NCI-H2107 treated with DMSO at 0.1 percent for 48 hours (cell line): ENCODE measurements around the gene TRIM74.
"Not testable (repeated sequence)": the region's sequence is repeated elsewhere in the genome, so short reads cannot be mapped to it uniquely, and the experiment has no call there.

Experiments
- DNase-seq: peaks from one replicate; lab custom pipeline; 2025; ENCODE audit not compliant: unreplicated experiment; lab: John Stamatoyannopoulos, UW

The TRIM74 gene

GRCh38 chr7:72960029-72960428 lies 9.2 kb downstream of the TRIM74 start:
- not testable (repeated sequence) for DNase-seq

DNA sequence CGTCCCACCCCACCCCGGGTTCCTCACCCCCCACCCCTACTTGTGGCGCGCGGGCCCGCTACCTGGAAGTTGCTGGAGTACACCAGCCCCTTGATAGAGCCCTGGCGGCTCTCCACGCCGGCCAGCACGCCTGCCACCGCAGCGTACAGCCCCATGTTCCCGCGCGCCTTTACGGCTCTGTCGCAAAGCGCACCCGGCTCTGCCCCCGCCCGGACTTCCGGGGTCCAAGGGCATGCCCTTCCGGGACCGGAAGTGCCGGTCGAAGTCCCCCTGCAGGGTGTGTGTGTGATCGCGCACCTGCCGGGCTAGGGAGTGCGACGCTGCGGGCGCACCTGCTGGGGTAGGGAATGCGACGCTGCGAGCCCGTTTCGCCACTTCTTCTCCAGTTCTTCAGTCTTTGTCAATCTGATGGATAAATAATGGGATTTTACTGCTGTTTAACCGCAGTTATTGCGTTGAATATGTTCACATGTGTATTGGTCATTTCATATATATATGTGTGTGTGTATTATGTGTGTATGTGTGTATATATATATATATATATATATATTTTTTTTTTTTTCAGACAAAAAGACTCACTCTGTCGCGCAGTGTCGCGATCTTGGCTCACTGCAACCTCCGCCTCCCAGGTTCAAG lies 14.6 kb downstream of the TRIM74 start:
- DNase-seq, result not testable (repeated sequence)

- DNase-seq, result not testable (repeated sequence)
These were observed 15.2 kb downstream of the TRIM74 start for GRCh38 chr7:72953901-72954562.

DNA sequence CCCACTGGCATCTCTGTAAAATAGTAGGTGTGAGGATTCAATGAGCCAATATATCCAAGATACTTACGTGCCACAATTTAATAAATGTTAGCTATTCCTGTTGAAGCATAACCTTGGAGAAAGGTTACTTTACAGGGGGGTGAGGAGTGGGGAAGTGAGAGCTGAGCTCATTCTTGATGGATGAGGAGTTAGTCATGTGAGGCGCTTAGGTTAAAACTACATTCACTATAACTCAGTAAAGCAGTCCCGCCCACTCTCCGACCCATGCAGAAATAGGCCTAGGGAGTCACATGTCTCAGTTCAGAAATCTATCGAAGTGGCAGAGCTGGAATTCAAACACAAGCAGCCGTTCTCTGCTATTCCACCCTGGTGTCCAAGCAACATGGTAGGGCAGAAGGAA lies 18.8 kb downstream of the TRIM74 start:
- DNase-seq, result not testable (repeated sequence)

GRCh38 chr7:72949686-72950085 lies 19.6 kb downstream of the TRIM74 start:
- not testable (repeated sequence) for DNase-seq

GRCh38 chr7:72949276-72949675 lies 20.0 kb downstream of the TRIM74 start:
- DNase-seq, result not testable (repeated sequence)

GRCh38 chr7:72948714-72949113 lies 20.6 kb downstream of the TRIM74 start:
- DNase-seq, result not testable (repeated sequence)

DNA sequence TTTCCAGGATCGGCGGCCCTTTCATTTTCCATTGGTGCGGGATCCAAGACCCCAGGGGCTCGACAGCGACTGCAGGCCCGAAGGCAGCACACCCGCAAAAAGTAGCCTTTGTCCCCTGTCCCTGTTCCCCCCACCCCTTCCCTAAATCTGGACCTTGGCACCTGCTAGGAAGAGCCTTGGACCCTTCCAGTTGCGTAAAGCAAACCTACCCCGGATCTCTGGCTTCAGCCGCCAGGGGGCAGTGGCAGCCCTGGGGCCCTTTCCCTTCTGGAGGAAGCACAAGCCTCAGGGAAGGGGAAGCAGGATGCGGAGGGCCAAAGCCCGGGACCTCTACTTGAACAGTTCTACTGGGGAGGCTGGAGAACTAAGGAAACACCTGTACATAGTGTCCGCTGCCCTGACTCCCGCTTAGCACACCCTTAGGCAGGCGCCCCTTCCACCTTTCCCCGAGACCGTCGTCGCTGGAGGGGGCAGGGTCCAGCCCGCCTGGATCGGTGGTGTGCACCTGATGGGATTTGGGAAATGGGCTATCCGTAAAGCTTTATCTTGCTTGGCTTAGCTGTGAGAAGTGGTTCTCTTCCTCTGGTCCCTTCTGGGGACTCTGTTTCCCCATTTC lies 23.0 kb downstream of the TRIM74 start:
- not testable (repeated sequence) for DNase-seq

- not testable (repeated sequence) for DNase-seq
These were observed 23.7 kb downstream of the TRIM74 start for GRCh38 chr7:72945597-72945996.

GRCh38 chr7:72944937-72945336 lies 24.3 kb downstream of the TRIM74 start:
- DNase-seq, result not testable (repeated sequence)

DNA sequence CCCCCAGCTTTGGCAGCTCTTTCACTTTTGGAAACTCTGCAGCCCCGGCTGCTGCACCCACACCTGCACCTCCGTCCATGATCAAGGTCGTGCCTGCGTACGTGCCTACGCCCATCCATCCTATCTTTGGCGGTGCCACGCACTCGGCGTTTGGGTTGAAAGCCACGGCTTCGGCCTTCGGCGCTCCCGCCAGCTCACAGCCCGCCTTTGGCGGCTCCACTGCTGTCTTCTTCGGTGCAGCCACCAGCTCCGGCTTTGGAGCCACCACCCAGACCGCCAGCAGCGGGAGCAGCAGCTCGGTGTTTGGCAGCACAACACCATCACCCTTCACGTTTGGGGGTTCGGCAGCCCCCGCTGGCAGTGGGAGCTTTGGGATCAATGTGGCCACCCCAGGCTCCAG lies 26.3 kb downstream of the TRIM74 start:
- DNase-seq, result not testable (repeated sequence)

DNA sequence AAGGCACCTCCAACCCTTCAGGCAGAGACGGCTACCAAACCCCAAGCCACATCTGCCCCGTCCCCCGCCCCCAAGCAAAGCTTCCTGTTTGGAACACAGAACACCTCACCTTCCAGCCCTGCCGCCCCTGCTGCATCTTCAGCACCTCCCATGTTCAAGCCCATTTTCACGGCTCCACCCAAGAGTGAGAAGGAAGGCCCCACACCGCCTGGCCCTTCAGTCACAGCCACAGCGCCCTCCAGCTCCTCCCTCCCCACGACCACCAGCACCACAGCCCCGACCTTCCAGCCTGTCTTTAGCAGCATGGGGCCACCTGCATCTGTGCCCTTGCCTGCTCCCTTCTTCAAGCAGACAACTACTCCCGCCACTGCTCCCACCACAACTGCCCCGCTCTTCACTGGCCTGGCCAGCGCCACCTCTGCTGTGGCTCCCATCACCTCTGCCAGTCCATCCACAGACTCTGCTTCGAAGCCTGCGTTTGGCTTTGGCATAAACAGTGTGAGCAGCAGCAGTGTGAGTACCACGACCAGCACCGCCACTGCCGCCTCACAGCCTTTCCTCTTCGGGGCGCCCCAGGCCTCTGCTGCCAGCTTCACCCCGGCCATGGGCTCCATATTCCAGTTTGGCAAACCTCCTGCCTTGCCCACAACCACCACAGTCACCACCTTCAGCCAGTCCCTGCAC lies 27.1 kb downstream of the TRIM74 start:
- DNase-seq, result not testable (repeated sequence)

DNA sequence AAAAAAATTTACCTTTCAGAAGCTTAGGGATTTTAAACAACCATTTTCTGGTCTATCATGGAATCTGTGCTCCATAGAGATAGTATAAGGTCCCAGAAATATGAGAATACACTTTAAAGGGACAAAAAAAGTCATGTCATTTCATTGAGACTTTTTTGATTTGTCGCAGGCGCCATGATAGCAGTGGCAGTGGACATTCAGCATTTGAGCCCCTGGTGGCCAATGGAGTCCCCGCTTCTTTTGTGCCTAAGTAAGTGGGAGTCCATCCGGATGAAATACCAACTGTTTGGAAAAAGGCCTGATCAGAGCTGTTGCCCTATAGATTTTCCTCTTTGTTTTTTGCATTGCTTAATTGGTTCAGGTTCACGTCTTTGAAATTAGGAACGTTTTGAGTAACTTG lies 41.0 kb downstream of the TRIM74 start:
- not testable (repeated sequence) for DNase-seq

DNA sequence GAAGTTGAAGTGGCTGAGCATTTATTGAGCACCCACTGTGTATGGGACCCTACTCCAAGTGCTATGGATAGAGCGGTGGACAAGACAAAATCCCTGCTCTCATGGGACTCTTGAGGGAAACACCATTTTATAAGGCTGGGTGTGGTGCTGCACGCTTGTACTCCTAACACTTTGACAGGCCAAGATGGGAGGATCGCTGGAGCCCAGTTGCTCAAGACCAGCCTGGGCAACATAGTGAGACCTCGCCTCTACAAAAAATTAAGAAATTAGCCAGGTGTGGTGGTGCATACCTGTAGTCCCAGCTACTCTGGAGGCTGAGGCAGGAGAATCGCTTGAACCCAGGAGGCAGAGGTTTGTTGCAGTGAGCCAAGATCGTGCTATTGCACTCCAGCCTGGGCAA lies 41.5 kb downstream of the TRIM74 start:
- not testable (repeated sequence) for DNase-seq

DNA sequence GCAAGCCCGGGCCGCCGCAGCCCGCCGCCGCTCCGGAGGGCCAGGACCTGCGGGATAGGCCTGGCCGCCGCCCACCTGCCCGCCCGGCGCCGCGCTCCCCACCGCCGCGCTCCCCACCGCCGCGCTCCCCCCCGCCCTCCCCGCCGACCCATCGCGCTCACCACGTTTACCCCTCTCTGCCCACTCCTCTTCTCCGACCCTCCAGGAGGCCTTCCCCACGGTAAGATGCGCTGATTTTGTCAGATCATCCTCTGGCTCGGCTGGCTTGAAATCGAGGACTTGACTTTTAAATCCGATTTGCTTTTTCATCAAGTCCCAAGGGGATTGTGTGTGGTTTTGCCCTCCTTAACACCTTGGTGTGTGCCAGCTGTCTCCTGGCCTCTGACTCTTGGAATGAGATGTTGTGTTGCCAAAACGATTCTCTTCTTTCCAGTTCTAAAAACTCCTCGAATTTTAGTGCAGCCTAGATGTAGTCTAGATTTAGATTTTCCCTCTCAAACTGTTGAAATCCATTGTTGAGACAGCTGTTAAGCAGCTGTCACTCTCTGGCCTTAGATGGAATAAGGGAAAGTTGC lies 43.6 kb downstream of the TRIM74 start:
- DNase-seq, result peak; percentile 8

DNA sequence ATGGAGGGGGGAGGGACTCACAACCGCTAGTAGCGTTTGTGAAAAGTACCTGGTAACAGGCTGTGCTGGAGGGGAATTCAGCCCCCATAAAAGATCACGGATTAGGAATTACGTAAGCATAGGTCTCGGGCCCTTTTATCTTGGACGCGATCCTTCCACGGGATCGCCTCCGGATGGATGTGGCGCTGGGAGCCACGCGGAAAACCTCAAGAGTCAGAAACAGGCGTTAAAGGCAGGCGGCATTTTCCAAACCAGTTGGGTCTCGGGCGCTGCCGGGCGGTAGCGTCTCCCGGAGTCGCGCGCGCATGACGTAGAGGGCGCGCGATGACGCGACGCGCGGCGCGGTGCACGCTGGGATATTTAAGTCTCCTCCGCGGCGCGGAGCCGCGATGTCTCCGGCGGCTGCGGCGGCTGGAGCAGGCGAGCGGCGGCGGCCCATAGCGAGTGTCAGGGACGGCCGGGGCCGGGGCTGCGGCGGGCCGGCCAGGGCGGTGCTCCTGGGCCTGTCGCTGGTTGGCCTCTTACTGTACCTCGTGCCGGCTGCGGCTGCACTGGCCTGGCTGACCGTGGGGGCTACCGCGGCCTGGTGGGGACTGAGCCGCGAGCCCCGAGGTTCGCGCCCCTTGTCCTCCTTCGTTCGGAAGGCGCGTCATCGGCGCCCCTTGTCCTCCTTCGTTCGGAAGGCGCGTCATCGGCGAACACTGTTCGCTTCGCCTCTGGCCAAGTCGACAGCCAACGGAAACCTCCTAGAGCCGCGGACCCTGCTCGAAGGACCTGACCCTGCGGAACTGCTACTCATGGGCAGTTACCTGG lies 44.3 kb downstream of the TRIM74 start, which contains the start of gene POM121:
POM121 (plus strand) TSS at position 363 of the 813 bp plus-strand sequence; CDS start at position 390, 27 bp downstream.
- peak; percentile 40 for DNase-seq

GRCh38 chr7:72924386-72924732 lies 44.9 kb downstream of the TRIM74 start:
- no peak for DNase-seq

DNA sequence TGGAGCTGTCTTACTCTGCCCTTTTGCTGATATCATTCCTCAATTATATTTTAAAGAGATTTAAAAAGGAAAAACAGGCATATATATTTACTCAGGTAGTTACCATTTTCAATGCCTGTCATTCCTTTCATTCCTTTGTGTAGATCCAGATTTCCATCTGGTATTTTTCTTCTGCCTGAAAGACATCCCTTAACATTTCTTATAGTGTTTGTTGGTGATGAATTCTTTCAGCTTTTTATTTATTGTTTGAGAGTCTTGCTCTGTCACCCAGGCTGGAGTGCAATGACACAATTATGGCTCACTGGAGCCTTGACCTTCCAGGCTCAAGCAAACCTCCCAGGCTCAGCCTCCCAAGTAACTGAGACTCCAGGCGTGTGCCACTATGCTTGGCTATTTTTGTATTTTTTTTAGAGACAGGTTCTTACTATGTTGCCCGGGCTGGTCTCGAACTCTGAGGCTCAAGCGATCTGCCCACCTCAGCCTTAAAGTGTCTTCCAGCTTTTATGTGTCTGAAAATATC lies 50.0 kb downstream of the TRIM74 start:
- DNase-seq, result no peak

DNA sequence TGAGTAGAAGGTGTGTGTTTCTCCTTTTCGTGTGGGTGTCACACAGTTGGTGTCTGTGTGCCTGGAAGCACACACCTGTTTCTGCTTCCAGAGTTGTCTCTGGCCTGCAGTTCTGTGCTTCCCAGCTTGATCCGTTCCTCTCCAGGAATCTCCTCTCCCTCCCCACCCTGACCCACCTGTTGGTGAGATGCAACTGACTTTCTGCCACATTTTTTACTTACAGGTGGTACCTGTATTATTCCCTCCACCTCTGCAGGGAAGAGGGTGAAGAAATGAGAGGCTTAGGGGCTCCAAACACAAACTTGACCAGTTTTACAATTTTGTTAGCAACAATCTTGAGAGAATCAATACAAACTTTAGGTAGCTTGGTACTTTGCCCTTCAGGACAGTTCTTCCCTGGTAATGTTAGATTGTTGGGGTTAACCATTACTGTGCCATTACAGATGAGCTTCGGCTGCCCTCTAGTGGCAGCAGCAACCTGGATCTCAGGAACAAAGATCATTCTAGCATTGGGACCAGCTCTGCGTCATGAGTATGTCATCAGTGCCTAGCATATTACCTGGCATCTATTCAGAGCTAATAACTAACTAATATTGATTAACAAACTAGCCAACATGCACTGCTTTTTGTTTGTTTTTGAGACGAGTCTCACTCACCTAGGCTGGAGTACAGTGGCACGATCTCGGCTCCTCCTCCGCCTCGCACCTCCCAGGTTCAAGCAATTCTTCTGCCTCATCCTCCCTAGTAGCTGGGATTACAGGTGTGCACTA lies 54.3 kb downstream of the TRIM74 start:
- DNase-seq, result peak; percentile 5
